ENCODE data around the gene CCDC24. TPM values are rescaled to one million over a fixed set of nuclear protein-coding genes. Genes with fewer than 3 reads are reported as not detected.

The CCDC24 gene
- total and polyA plus RNA-seq, 2 of the 4 experiments (the other 2 are of a cell fraction): 1.4 to 4.6 TPM

DNA sequence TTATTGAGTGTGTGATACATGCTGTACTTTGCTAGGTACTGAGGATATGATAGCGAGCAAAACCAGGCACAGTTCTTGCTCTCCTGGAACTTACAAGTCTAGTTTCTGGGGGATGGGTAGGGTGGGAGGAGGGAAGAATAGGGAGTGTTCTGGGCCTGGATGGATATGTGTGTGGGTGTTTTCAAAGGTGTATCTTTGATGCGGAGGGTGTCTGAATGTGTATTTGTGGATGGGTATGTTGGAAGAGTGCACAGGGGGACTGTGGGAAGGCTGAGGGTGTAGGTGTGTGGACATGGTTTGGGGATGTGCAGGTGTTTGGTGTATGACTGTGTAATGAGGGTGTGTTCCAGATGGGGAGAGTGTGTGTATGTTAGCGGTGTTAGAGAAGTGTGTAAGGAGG, 26.1 kb upstream of the CCDC24 start:
- no peak overlapping the region for H3K4me3 ChIP-seq (ENCODE audit: insufficient read depth, low read depth, low read length)
- H3K79me1 ChIP-seq (ENCODE audit: low read depth in 1 of 2, low read length in 2 of 2): peaks cover 4 to 6% of the 10 kb centered on the region in 2 experiments; a peak in 3 of 4 replicates
- H3K9ac ChIP-seq (ENCODE audit: low read depth, low read length): no peak overlapping the region
- no peak overlapping the region for H4K8ac ChIP-seq (ENCODE audit: low read depth in 2 of 2, low read length in 2 of 2)
- H2BK120ac ChIP-seq (ENCODE audit: low read depth, low read length): no peak overlapping the region
- intact Hi-C loops (cut with micrococcal nuclease) (no loop called here), dilution Hi-C loops (cut with HindIII; ENCODE audit: low sequenced_read_pairs, unreplicated experiment) (no loop called here), in situ Hi-C loops (cut with MboI; ENCODE audit: low sequenced_read_pairs) (loop anchor here (25.0 kb wide), 1 partner anchor 428 kb away; the partner anchor contains the start of gene PTPRF)
- 93% methylated on average over 2 of the region's 3 CpGs; no CpG with 5 or more reads in 1 of the 2 experiments for WGBS, 2 experiments (ENCODE audit: extremely low coverage in 2 of 2, insufficient read length in 1 of 2)
- ChIA-PET CTCF (no interaction called here), POLR2A (ENCODE audit: unreplicated experiment) (no interaction called here)
- H4K5ac ChIP-seq (ENCODE audit: low read depth, low read length): no peak overlapping the region
- H2AK9ac ChIP-seq (replicated peaks; ENCODE audit: low read depth, low read length, poor library complexity): no peak overlapping the region
- H2BK20ac ChIP-seq (ENCODE audit: low read depth, low read length): no peak overlapping the region
- H3K4me1 ChIP-seq (ENCODE audit: control insufficient read depth, insufficient read depth, low read length): no peaks in the 10 kb centered on the region
- no peak overlapping the region for H3K56ac ChIP-seq (ENCODE audit: extremely low read depth, insufficient read depth, low read length)
- no peak overlapping the region for H2AFZ ChIP-seq (replicated peaks; ENCODE audit: low read length, poor library complexity)
- H2BK15ac ChIP-seq (ENCODE audit: low read depth, low read length): no peak overlapping the region
- H3K36me3 ChIP-seq (ENCODE audit: control insufficient read depth, insufficient read depth, low read length): peaks cover 30% of the 10 kb centered on the region
- ATAC-seq (ENCODE audit: low read depth) (no peak), DNase-seq (no peak)
- TF ChIP-seq CTCF (conservative IDR thresholded peaks at IDR 0.05; ENCODE audit: low read depth, low read length) (no peak), CHD1 (IDR thresholded peaks at IDR 0.05; ENCODE audit: low read depth, low read length) (no peak), RFX5 (IDR thresholded peaks at IDR 0.05; ENCODE audit: low read depth, low read length) (no peak), NFE2L2 (IDR thresholded peaks at IDR 0.05; ENCODE audit: low read depth, low read length) (no peak), MAFK (IDR thresholded peaks at IDR 0.05; ENCODE audit: low read depth, low read length) (no peak), FOS (IDR thresholded peaks at IDR 0.05; ENCODE audit: low read depth, low read length) (no peak), POLR2A (IDR thresholded peaks at IDR 0.05; ENCODE audit: low read depth, low read length) (no peak), SMC3 (IDR thresholded peaks at IDR 0.05; ENCODE audit: low read depth, low read length) (no peak), BHLHE40 (IDR thresholded peaks at IDR 0.05; ENCODE audit: low read depth, low read length) (no peak), RAD21 (IDR thresholded peaks at IDR 0.05; ENCODE audit: low read length) (no peak), MXI1 (IDR thresholded peaks at IDR 0.05; ENCODE audit: borderline replicate concordance, low read depth, low read length) (no peak), MAZ (IDR thresholded peaks at IDR 0.05; ENCODE audit: borderline replicate concordance, low read depth, low read length) (no peak), RCOR1 (IDR thresholded peaks at IDR 0.05; ENCODE audit: insufficient replicate concordance, low read length) (no peak)
- TF ChIP-seq, protein P1, sequence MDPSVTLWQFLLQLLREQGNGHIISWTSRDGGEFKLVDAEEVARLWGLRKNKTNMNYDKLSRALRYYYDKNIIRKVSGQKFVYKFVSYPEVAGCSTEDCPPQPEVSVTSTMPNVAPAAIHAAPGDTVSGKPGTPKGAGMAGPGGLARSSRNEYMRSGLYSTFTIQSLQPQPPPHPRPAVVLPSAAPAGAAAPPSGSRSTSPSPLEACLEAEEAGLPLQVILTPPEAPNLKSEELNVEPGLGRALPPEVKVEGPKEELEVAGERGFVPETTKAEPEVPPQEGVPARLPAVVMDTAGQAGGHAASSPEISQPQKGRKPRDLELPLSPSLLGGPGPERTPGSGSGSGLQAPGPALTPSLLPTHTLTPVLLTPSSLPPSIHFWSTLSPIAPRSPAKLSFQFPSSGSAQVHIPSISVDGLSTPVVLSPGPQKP (IDR thresholded peaks at IDR 0.05; ENCODE audit: borderline replicate concordance, low read depth, low read length): no peak
- TF ChIP-seq, protein P2, sequence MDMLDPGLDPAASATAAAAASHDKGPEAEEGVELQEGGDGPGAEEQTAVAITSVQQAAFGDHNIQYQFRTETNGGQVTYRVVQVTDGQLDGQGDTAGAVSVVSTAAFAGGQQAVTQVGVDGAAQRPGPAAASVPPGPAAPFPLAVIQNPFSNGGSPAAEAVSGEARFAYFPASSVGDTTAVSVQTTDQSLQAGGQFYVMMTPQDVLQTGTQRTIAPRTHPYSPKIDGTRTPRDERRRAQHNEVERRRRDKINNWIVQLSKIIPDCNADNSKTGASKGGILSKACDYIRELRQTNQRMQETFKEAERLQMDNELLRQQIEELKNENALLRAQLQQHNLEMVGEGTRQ (IDR thresholded peaks at IDR 0.05; ENCODE audit: low read depth, low read length): no peak
- H3K23ac ChIP-seq (ENCODE audit: low read depth, low read length): no peak overlapping the region
- H2AK5ac ChIP-seq (ENCODE audit: low read depth, low read length): no peak overlapping the region
- H3K9me1 ChIP-seq (ENCODE audit: insufficient read depth, low read length): peaks cover 9% of the 10 kb centered on the region; the same call in 1 of the 2 replicates
- no TSS peak for BruUV-seq (replicated peaks)
- no peak overlapping the region for H3K14ac ChIP-seq (replicated peaks; ENCODE audit: low read depth, low read length)
- H3K18ac ChIP-seq (ENCODE audit: low read depth, low read length): no peak overlapping the region
- H4K91ac ChIP-seq (ENCODE audit: insufficient read depth, low read depth, low read length): no peak overlapping the region
- no peak overlapping the region for H2BK5ac ChIP-seq (ENCODE audit: low read depth, low read length, poor library complexity, severe bottlenecking)
- H3K4me2 ChIP-seq (ENCODE audit: low read depth, low read length): no peak overlapping the region
- no peak overlapping the region for H3K4ac ChIP-seq (ENCODE audit: low read depth, low read length)
- H3K27ac ChIP-seq (ENCODE audit: insufficient read depth, low read length): no peak overlapping the region
- peaks cover 7% of the 10 kb centered on the region; the same call in 1 of the 2 replicates for H4K20me1 ChIP-seq (ENCODE audit: insufficient read depth, low read length)
- no peaks in the 10 kb centered on the region for H3K27me3 ChIP-seq (ENCODE audit: control insufficient read depth, insufficient read depth, low read length)
- H3K9me3 ChIP-seq (ENCODE audit: control insufficient read depth, insufficient read depth, low read length): no peaks in the 10 kb centered on the region
